Measurements from ENCODE around the gene SNRPA1.

The SNRPA1 gene

DNA sequence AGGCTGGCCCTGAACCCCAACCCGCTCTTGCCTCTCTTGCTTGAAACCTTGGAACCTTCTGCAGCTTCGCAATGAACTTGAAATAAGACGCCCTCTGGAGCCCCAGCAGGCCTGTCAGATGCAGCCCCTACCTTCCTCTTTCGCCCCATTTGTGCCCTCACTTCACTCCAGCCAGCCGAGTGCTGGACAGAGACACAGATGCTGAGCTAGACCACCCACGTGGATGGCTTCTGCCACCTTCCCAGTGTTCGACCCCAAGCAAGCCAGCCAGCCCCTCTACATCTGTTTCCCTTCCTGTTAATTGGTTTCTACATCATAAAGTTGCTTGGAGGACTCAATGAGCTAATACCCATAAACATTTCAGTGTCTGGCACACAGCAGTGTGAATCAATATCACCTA lies 23.8 kb upstream of the SNRPA1 start:
- no peak for DNase-seq (ENCODE audit: low read depth)

DNA sequence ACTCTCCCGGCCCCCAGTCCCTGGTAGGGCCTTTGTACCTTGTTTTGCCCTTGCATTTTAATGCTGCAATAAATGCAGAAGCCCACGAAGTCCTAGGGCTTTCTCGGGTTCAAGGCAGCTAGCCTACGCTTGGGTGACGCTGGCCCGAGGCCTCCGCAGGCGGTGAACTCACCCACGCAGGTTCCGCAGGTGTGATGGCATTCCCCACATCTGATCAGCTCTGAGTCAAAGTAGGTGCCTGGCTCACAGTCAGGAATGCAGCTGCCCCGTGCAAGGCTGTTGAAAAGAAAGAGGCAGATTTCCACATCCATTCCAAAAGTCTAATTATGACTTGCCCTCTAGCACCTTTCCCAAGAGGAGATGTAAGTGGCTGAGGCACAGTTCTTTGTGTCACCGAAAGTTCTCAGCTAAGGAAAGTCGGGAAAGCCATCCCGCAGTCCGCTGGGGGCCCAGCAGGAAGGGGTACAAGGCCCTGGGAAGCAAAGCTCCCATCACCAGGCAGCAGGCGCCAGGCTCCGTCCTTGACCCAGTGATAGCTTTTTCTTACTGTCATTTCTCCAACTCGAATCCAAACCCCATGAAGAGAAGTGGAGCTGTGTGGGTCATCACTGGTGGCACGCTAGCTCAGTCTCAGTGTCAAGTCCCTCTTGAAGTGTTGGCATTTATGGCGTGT lies 23.2 kb upstream of the SNRPA1 start:
- no peak for DNase-seq (ENCODE audit: low read depth)

DNA sequence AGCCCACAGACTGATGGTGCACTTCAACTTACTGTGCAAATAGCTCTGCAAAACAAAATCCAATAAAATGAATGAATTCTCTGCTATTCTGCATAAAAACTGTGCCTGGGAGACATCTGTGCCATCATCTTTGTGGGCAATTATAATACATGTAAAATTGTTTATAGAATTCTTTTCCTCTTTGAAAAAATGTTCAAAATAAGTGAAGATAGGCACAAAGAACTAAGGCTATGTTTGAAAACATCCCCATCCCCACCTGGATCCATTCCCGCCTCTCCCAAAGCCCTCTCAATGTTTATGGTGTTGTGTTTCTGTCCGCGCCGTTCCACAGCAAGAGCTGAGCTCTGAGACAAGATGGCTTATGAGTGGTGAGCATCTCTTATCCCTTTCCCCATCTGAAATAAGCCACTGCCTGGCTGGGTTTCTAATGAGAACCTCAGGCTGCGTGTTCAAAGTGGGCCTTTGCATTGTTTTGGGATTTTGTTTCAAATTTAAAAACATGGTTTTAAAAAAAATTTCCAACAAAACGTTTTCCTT lies 22.4 kb upstream of the SNRPA1 start:
- no peak for DNase-seq (ENCODE audit: low read depth)

- no peak for DNase-seq (ENCODE audit: low read depth)
Observed at GRCh38 chr15:101316529-101316928, 21.5 kb upstream of the SNRPA1 start.

GRCh38 chr15:101315736-101316135 lies 20.7 kb upstream of the SNRPA1 start:
- DNase-seq (ENCODE audit: low read depth): no peak

- no peak for DNase-seq (ENCODE audit: low read depth)
Observed at GRCh38 chr15:101314336-101315125, 19.5 kb upstream of the SNRPA1 start.

DNA sequence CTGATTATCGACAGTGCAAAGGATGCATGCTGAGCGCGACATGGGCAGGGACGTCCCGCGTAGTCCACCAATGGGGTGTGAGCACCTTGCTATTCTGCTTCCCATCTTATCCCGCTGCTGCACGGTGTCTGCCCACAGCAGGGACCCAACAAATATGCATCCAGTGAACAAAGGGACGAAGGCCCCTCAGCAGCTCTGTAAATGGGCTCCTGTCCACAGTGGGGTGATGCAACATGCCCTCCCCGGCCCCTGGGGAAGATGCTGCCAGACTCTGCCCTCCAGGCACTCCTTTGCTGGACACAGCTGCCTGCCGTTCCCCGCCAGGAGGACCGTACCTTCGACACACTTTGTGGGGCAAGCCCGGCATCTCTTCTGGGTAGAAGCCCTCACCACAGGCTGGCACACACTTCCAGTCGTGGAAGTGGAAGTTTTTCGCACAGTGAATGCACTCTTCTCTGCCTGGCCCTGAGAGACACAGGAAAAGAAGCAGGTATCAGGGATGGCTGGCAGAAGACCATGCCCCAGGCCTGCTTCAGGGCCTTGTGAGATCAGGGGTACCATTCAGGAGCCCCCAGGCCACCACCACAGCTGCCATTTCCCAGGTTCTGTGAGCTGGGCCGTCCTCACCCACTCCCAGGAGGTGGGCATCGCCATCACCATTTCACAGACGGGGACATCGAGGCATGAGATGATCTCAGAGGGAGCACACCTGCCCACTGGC lies 18.2 kb upstream of the SNRPA1 start:
- no peak for DNase-seq (ENCODE audit: low read depth)

GRCh38 chr15:101310508-101310907 lies 15.5 kb upstream of the SNRPA1 start:
- DNase-seq (ENCODE audit: low read depth): no peak

DNA sequence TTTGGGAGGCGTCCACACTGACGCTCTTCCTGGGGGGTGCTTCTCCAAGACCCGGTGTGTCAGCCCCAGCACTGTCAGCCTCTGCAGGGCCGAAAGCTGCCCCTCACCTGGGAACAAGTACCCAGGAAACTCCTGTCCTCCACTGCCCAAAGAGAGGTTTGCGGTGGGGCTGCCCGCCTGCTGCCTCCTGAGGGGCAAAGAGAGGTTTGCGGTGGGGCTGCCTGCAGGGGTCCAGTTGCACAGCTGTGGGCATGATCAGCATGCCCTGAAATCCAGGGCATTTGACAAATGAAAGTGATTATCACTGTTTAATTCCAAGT lies 15.1 kb upstream of the SNRPA1 start:
- DNase-seq (ENCODE audit: low read depth): no peak

DNA sequence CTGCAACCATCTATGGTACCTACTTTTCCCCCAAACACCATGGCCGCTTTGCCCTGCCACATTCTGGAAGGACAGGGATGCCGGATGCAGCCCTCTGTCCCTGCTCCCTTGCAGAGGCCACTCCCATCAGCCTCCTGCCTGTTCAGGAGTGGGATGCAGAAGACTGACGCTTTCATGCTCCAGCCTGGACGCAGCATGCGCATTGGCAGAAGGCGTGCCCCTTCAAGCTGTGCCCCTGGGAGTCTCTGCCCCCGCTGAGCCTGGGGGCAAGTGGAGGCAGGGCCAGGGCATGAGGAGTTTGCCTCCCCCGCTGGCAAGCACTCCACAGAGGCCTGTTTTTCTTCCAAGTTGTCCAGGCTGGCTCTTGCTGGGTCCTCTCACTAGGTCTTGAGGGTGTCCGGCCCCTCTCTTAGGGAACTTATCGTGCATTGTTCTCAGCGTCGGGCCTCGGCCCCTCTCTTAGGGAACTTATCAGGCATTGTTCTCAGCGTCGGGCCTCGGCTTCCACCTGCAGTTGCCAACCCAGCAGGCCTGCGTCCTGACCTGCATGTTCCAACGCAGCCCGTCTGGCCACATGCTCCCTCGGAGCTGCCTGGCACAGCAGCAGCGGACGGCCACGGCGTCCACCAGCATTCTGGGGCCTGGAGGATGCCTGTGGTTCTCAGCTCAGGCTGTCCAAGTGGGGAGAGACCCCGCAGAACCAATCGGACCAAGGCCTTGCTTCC lies 14.6 kb upstream of the SNRPA1 start:
- no peak for DNase-seq (ENCODE audit: low read depth)

DNA sequence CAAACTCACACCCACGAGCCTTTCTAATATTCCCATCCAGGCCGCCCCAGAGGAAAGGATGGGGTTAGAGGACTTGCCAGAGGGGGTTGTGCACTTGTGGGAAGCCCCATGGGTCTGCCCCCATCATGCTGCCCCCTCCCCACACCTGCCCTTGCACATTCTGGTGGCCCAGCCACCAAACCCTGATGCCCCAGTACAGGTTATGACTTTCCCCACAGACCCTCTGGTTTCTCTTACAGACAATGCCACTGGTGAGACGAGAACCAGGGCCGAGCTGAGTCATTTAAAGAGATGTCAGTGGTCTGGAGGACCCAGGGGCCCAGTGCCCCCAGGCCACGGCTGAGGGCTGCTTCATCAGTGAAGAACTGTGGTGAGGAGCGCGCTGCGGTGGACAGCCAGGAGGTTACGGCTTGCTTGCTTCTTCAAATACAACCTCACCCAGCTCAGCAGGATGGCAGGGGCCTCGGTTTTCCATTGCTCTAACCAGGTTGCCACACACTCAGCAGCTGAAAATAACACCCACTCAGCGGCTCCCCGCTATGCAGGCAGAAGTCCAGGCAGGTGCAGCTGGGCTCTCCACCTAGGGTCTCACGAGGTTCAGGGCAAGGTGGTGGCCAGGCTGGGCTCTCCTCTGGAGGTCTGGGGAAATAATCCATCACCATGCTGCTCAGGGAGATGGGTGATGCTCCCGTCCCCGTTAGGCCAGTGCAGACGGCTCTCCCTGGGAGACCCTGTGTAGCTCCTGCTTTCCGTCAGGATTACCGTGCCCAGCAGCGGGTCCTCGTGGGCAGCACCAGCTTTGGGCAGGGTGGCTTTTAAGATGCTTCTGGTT lies 13.8 kb upstream of the SNRPA1 start:
- DNase-seq (ENCODE audit: low read depth): no peak

GRCh38 chr15:101307897-101308603 lies 13.0 kb upstream of the SNRPA1 start:
- no peak for DNase-seq (ENCODE audit: low read depth)

- DNase-seq (ENCODE audit: low read depth): no peak
Observed at GRCh38 chr15:101307048-101307896, 12.2 kb upstream of the SNRPA1 start.

- DNase-seq (ENCODE audit: low read depth): no peak
Observed at GRCh38 chr15:101306341-101307047, 11.4 kb upstream of the SNRPA1 start.

DNA sequence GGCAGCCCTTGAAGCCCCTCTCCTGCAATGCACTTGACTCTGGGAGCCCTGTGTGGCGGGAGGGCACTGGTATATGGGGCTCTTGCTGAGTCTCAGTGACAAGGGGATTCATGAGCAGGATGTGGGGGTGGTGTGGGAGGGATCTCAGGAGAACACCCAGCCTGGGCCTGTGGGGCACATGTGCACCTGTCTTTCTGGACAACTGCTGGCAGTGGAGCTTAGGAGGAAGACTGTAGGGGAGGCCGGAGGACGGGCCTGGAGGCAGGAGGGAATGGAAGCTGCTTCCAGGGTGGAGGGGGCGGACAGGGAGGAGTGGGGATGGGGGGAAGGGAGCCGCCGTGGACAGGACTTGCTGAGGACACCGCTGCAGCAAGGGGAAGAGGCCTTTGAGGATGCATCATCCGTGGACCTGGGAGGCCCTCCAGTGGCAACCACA lies 10.8 kb upstream of the SNRPA1 start:
- no peak for DNase-seq (ENCODE audit: low read depth)

DNA sequence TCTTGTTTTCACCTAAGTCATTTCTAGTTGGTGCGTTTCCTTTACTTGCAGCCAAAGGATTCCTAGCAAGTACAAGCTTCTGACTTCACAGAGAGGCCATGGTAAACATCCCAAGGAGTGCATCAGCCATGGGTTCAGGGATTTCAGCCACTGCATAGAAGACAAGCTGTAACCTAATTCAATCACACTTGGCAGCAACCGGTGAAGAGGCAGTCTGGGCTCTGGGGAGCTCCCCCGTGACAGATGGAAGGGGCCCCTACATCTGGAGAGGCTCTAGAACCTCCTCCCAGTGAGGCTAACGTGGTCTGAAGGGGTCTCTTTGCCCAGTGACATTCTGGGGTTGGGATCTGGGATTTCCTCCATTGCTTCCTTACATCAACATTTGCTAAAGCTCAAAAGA lies 8.4 kb upstream of the SNRPA1 start:
- DNase-seq (ENCODE audit: low read depth): no peak

GRCh38 chr15:101296418-101297405 lies 1.7 kb upstream of the SNRPA1 start:
- no peak for DNase-seq (ENCODE audit: low read depth)

Data from T-helper 22 cell (primary cell).